ENCODE data around the gene MAN2A1. TPM values are rescaled to one million over a fixed set of nuclear protein-coding genes. Genes with fewer than 3 reads are reported as not detected.
"Not testable (repeated sequence)": the region's sequence is repeated elsewhere in the genome, so short reads cannot be mapped to it uniquely, and the experiment has no call there.

Gene MAN2A1
- polyA plus RNA-seq, 1 donor: 40.4 TPM

DNA sequence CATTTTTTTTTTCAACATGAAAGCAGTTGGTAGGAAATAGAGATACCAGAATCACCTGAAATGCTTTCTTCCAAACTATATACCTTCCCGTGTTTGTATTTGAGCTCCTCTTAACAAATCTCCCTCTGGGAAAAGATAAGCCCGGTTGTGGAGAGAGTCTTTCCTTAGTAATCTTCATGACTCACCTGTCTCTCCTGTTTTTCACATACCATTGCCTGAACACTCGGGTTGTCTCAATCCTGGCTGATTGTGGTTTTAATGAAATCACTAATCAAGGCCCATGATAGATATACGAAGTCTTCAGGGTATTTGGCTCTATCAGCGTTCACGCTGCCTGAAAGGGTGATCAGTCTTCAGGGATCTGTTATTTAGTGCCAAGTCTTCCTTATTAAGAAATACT lies 136.7 kb downstream of the MAN2A1 start:
- DNase-seq (ENCODE audit: low read depth): no peak

DNA sequence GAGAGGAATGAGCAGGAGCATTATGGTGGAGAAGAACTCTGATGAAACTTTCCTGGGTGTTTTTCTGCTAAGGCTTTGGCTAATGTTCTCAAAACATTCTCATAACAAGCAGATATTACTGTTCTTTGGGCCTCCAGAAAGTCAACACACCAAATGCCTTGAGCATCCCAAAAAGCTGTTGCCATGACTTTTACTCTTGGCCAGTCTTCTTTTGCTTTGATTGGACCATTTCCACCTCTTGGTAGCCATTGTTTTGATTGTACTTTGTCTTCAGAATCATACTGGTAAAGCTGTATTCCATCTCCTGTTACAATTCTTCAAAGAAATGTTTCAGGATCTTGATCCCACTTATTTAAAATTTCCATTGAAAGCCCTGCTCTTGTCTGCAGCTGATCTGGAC lies 139.6 kb downstream of the MAN2A1 start:
- no peak for DNase-seq (ENCODE audit: low read depth)

DNA sequence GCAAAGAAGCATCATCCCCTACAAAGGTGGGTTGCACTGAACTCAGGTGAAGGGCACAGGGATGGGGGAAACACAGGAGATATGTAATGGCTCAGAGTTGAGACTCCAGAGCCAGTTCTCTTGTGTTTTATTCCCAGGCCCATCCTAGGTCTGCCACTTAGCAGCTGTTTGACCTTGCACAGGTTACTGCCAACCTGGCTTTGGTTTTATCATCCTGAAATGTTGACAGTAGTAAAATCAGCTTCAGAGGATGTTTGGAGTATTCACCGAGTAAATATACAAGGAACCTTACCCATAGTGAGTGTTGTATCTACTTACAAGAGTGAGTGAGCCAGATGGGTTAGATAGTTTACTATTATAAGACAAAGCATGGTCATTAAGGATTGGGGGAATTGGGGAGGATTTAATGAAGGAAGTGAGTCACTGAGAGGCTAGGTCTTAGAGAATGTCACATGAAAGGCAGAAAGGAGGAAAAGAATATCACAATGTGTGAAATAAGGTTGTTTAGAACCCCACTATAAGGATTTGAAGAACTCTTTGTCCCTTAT lies 141.3 kb downstream of the MAN2A1 start:
- DNase-seq (ENCODE audit: low read depth): no peak

DNA sequence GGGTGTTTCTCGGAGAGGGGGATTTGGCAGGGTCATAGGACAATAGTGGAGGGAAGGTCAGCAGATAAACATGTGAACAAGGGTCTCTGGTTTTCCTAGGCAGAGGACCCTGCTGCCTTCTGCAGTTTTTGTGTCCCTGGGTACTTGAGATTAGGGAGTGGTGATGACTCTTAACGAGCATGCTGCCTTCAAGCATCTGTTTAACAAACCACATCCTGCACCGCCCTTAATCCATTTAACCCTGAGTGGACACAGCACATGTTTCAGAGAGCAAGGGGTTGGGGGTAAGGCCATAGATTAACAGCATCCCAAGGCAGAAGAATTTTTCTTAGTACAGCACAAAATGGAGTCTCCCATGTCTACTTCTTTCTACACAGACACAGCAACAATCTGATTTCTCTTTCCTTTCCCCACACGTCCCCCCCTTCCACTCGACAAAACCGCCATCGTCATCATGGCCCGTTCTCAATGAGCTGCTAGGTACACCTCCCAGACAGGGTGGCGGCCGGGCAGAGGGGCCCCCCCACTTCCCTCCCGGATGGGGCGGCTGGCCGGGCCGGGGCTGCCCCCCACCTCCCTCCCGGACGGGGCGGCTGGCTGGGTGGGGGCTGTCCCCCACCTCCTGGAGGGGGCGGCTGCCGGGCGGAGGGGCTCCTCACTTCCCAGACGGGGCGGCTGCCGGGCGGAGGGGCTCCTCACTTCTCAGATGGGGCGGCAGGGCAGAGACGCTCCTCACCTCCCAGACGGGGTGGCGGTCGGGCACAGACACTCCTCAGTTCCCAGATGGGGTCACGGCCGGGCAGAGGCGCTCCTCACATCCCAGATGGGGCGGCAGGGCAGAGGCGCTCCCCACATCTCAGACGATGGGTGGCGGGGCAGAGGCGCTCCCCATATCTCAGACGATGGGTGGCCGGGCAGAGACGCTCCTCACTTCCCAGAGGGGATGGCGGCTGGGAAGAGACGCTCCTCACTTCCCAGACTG lies 142.8 kb downstream of the MAN2A1 start:
- DNase-seq (ENCODE audit: low read depth): not testable (repeated sequence)

DNA sequence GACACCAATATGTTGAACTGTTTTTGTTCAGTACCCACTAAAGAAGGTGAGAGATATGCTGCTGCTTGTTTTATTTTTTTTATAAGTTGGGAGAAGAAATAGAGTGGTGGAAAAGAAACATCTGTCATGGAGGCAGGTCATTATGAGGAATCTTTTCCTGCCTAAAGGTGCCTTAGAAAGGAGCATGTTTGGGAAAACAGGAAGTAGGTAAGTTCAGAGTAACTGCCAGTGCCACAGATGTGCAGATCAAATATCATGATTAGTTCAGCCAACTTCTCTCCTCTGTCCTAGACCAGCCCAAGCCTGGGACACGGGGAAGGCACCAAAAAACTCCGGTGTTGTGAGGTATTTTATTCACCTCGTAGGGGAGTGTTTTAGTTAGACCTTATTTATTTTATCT lies 144.2 kb downstream of the MAN2A1 start:
- no peak for DNase-seq (ENCODE audit: low read depth)

DNA sequence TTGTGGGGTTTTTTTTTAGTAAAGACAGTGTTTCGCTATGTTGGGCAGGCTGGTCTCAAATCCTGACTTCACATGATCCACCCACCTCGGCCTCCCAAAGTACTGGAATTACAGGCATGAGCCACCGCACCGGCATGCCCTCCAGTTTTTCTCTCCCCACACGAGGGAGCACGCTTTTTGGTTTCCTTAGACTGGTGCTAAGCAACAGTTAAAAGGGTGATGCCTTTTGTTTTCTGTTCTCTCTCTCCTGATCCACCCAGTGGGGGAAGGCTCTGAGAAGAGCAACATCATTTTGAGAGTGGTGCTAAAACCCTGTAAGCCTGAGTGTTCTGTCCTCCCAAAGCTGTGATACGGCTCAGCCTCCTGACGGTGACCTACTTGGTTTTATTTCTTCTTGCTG lies 146.6 kb downstream of the MAN2A1 start:
- DNase-seq (ENCODE audit: low read depth): no peak

DNA sequence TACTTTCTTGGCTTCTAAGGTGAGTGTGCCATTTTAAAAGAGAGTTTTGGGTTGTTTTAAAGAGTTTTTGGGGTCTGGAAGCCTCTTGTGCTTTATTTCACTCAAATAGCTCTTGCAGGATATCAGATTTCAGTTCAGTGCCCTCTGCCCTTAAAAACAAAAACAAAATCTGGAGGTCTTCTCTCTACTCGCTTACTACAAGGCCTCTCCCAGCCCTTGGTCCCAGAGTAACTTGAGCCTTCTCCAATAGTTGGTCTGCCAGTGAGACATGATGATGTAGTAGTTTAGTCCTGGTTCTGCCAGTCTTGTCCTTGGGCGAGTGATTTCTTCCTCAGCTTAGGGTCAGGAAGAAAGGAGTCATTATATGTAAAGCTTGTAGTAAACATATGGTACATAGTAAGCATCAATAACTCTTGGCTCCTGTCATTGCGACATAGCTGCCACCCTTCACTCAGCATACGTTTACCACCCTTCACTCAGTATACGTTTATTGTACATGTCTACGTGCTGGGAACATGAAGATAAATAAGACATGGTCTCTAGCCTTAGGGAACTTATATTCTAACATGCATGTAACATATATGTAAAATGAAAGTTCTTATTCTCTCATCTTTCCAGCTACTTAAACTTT lies 147.6 kb downstream of the MAN2A1 start:
- no peak for DNase-seq (ENCODE audit: low read depth)

DNA sequence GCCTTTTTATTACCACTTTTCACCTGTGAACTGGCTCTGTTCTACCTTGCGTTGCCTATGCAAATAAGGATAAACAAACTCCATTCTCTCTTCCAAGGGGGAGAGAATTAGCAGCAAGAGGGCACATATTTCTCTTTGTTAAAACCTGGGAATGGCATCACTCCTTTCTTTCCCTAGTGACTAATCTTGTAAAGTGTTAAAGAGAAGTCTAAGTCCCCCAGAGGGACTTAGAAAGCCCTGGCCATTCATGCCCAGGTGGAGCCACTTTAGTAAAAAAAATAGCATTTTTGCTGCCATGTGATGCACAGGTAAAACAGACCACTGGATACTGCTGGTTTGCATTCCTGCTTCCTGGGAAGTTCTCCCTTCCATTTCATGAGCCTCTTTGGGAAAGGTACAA lies 148.4 kb downstream of the MAN2A1 start:
- DNase-seq (ENCODE audit: low read depth): no peak

DNA sequence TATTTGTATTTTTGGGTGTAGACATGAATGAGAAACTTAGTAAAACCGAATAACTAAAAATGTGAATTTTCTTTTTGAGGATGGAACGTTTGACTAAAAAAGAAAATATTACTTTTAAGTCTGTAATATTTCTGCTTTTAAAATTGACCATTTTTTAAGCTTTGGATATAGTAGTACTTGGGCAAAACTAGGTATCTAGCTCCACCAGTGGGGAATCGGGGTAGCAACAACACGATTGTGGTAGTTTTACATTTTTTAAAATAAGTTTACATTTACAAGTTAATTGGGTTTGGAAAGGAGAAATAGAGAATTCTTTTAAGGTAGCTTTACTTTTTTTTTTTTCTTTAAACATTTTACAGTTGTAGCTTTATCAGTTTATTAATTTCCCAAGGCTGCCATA lies 154.4 kb downstream of the MAN2A1 start:
- no peak for DNase-seq (ENCODE audit: low read depth)

DNA sequence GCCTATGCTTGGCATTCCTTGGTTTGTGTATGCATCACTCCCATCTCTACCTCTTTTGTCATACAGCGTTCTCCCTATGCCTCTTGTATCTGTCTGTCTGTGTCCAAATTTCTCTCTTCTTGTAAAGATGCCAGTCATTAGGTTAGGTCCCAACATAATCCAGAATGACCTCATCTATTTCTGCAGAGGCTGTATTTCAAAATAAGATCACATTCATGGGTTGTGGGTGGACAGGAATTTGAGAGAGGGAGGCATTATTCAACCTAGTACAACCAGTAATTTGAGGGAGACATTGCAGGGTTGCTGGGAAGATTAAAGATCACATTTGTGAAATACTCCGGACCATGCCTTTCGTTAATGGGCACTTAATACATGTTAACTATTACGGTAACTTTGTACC lies 155.0 kb downstream of the MAN2A1 start:
- DNase-seq (ENCODE audit: low read depth): no peak

DNA sequence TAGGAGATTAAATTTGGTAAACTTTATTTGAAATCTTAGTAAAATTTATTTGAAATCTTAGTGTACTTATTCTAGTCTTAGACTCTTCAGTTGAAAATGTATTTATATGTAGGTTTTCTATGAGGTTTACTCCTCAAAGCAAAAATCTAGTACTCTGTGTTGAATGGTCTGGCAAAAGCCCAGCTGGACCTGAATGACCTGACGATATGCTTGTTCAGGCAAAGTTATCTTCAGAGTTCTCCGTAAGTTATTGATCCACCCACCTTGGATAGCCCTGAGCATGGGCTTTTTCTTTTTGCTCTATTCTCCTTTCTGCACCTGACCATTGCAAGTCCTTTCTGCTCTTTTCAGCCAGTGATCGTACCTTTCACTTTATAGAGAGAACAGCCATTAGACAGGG lies 158.4 kb downstream of the MAN2A1 start:
- no peak for DNase-seq (ENCODE audit: low read depth)

DNA sequence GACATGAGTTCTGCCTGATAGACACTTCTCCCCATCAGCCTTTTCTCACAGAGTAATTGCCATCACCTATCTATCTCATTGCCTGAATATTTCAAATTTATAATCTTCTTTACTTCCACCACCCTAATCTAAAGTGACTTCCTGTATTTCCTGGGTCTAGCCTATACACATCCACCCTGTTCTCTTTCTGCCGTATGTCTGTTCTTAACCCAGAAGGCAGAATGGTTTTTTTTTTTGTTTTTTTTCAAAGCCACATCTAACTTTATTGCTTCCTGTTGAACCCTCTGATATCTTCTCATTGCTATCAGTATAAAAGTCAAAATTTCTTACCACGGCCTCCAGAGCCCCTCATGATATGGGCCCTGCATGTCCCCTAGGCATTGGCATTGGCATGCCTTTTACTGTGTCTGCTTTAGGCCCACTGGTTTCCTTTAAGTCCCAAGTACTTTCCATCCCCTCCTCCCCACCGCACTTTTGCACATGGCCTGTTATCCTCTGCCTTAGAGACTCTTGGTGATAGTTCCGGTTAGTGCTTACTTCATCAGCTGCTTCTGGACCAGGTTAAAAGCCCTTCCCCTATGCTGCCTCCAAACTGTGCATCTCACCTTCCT lies 159.9 kb downstream of the MAN2A1 start:
- DNase-seq (ENCODE audit: low read depth): no peak

DNA sequence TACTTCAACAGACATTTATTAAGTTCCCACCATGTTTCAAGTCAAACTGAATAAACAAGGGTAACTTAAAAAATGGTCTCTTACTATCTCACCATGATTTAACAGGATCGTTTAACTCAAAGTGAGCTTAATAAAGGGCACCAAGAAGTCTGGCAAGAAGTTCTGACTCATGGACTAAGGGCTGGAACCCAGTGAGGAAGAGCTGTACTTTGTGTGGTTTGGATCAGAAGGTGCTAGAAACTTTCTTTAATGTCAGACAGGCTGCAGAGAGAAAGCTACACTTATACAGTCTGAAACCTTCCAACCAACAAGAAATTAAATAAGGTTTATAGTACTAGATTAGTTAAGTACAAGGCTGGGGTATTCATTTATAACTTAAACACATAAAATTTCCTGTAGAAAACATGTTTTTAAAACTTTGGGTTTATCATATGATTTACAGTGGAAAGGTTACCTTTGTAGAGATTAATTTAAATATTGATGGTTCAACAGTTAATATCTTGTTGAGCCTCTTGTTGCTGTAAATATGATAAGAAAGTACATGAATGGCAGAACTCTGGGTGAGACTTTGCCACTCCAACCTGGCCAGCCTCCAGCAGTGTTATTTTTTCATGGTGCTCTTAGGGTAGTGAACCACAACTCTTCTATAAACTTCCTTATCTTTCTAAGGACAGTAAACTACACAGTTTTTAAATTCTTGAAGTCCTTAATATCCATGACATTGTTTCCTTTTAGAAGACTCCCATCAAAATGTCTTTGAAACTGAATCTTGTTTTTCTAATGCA lies 162.8 kb downstream of the MAN2A1 start:
- DNase-seq (ENCODE audit: low read depth): no peak

DNA sequence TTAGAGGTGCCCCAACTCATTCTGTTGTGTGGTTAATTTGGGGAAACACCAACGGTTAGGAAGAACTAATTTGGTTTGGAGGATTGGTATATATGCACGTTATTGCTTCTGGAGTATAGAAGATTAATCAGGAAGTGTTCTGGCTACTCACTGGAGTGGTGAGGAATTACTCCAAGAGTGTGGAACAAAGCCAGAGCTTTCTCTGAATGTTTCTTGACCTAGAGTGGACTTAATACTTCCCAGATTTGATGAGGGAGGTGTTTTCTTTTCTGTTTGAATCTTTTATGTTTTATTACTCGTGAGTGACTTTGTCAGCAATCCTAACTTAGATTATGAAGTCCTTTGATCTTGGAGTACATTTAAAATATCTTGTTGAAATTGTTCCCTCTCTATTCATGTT lies 163.7 kb downstream of the MAN2A1 start:
- peak; percentile 9 for DNase-seq (ENCODE audit: low read depth)

DNA sequence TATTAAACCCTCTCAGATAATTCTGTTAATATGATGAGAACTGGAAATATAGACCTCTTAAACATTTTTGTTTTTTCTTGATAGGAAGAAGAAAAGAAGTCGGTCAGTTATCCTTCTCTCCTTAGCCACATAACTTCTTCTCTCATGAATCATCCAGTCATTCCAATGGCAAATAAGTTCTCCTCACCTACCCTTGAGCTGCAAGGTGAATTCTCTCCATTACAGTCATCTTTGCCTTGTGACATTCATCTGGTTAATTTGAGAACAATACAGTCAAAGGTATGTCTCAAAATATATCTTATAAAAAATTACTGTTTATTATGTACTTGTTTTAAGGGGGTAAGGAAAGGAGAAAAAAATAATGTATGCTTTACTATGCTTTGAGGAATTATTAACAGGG lies 165.3 kb downstream of the MAN2A1 start:
- no peak for DNase-seq (ENCODE audit: low read depth)

DNA sequence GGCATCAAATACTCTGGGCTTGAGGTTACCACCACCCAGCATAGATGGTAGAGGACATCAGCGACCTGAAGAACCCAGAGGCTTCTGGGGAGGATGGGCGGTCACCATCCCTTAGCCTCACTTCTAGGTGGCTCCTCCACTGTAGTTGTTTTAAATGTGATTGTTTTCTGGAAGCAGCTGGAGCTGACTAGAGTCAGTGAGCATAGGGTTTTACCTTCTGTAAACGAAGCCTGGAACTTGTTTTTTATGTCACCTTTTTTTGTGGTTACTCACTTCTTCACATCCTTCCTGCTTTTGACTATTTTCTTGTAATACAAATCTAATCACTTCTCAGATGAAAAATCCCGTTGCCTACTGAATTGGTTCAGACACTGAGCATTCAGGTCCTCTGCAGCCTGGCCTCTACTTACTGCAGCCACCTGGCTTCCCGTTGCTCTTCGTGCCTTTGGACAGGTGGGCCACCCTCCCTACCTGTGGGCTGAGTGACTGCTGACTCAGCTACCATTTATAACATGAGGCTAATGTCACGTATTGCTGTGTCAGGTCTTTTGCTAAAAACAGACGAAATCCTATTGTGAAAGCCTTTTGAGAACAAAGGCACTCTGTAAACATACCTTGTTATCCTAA lies 167.8 kb downstream of the MAN2A1 start:
- no peak for DNase-seq (ENCODE audit: low read depth)

DNA sequence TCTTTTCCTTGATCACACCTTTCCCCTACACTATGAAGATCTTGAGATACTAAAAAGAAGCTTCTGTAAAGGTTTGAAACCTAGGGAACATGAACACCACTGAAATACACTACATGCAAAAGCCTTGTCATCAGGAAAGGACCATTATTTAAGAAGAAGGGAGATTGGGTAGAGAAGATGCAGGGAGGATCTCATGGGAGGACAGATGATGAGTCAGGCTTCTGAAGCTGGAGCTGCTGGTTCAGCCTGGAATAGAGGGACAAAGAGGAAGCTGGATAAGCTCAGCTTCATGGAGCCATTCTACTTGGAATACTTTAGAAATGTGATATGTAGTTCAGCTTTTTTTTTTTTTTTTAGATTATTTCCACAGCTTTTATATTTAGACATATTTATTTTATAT lies 169.8 kb downstream of the MAN2A1 start:
- DNase-seq (ENCODE audit: low read depth): no peak

DNA sequence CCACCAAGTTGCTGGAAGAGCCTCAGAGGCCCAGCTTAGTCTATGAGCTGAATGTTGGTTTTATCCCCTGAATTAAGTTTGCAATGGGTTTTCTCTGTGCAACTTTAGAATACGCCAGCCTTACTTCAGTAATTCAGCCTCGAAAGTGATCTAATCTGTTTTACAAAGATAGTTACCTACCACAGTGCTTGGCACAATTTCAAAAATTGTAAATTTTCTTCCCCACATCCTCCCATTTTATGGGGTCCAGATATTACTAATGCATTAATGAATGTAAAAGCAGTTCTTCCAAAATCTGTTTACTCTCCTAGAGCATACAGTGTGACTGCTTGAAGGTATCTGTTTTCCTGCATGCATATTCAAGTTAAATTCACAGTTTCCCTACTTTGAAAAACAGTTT lies 172.6 kb downstream of the MAN2A1 start:
- no peak for DNase-seq (ENCODE audit: low read depth)

DNA sequence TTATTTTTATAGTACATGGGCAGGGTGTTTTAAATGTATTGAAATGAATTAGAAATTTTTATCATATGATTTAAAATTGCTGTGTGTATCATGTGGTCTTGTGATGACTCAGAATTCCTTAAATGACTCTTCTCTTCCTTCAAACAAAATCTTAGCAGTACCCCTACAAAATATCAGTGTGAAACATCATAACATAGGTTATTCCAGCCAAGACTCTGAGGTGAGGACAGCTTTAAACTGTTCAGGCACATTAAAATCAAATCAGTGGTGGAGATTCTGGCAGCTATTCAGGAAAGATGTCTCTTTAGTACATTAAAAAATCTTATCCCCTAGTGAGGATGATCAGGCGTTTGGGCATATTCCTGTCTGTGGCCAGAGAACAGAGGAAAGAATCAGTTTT lies 174.0 kb downstream of the MAN2A1 start:
- DNase-seq (ENCODE audit: low read depth): peak; percentile 6

DNA sequence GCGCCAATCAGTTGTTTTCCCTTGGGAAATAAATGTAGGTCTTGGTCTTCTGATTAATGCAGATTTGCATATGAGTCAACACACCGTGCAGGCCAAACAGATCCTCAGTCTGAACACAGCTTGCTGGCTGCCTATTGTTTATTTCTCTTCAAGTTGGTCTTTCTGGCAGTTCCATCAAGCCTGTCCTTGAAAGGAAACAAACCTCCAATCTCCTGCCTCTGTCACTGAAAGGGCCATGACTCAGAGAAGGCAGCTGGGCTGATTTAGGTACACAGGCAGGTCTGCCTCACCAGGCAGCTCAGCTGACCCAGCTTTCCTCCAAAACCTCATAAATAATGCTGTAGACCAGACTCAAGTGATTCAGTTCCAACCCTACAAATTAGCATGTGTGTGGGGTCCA lies 175.9 kb downstream of the MAN2A1 start:
- DNase-seq (ENCODE audit: low read depth): no peak

DNA sequence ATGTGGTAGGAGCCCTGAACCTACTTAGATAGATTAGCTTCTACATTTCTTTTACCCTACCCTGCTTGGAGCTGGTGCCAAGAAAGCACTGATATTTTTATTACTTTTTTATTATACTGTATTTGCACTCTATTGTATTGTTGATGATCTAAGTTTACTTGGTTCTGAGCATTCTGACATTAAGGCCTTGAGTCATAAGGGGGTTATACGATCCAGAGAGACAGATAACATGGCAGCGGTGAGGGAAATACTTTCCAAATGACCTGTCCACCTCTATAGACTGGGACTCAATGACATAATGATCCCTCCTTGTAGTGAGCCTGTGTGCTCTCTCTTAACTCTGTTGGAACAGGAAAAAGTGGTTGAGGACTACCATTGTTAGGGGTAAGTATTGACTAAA lies 176.3 kb downstream of the MAN2A1 start:
- DNase-seq (ENCODE audit: low read depth): no peak

Measured in forelimb muscle (tissue), 1 donor.